GM13977 (cell line): ENCODE data around the gene AGT.

Experiments
- DNase-seq: peaks from one replicate; pipeline ENCODE4 v3.0.0; 2012; ENCODE audit warnings: low spot score
- CTCF ChIP-seq: IDR thresholded peaks from 2 replicates; pipeline ENCODE4 v1.5.1; 2012; ENCODE audit warnings: mild to moderate bottlenecking, control low read depth; ENCODE audit not compliant: insufficient read depth; ENCODE audit errors: extremely low read depth, missing control alignments
- in situ Hi-C: fragments of 300-500 bp; cut with MboI; formaldehyde crosslinking; loops from one replicate; pipeline ENCODE4 v1.12.0; 2022; ENCODE audit warnings: low sequenced_read_pairs, low pct_unique_long_range_greater_than_20kb, mixed read lengths, inconsistent platforms; ENCODE audit not compliant: unreplicated experiment

The AGT gene

GRCh38 chr1:230693777-230694176 is 20.1 kb downstream of the AGT start:
- no peak for DNase-seq
- in situ Hi-C loops, result no loop called here
- no peak for TF ChIP-seq CTCF

GRCh38 chr1:230693221-230693620 is 20.7 kb downstream of the AGT start:
- in situ Hi-C loops, result no loop called here
- TF ChIP-seq CTCF, result no peak
- DNase-seq, result no peak

- no peak for DNase-seq
- in situ Hi-C loops, result no loop called here
- no peak for TF ChIP-seq CTCF
Observed at GRCh38 chr1:230691615-230692014, 22.3 kb downstream of the AGT start.

- TF ChIP-seq CTCF, result no peak
- in situ Hi-C loops, result no loop called here
- no peak for DNase-seq
Observed at GRCh38 chr1:230690101-230690500, 23.8 kb downstream of the AGT start.

- in situ Hi-C loops, result no loop called here
- no peak for TF ChIP-seq CTCF
- no peak for DNase-seq
Observed at GRCh38 chr1:230686747-230687146, 27.2 kb downstream of the AGT start.

GRCh38 chr1:230684998-230685397 is 28.9 kb downstream of the AGT start:
- no peak for TF ChIP-seq CTCF
- no peak for DNase-seq
- in situ Hi-C loops, result no loop called here

GRCh38 chr1:230684146-230684545 is 29.8 kb downstream of the AGT start:
- no peak for DNase-seq
- TF ChIP-seq CTCF, result no peak
- in situ Hi-C loops, result no loop called here
